ENCODE results near the gene PHLDA3.
A peak's percentile ranks its signal among the peaks of the same experiment; 100 is the strongest.

The PHLDA3 gene

DNA sequence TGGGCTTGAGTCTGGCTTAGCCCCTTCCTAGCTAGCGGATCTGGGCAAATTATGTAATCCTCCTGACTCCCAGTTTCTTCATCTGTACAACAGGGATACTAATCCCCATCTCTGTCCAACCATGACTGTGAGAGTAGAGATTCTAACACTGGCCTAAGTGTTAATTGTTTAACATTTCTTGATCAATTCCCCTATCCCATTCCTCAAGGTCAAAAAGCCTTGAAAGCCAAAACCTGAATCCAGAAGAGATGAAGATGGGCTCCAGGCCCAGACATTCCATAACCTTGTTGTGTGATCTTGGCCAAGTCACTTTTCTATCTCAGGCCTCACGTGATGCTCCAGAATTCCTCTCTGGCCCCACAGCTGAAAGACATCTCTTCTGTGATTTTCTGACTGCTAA lies 18.8 kb upstream of the PHLDA3 start:
- no peak overlapping the region for H3K4me3 ChIP-seq (ENCODE audit: control insufficient read depth, low read depth, low read length)
- TF ChIP-seq, protein P1, sequence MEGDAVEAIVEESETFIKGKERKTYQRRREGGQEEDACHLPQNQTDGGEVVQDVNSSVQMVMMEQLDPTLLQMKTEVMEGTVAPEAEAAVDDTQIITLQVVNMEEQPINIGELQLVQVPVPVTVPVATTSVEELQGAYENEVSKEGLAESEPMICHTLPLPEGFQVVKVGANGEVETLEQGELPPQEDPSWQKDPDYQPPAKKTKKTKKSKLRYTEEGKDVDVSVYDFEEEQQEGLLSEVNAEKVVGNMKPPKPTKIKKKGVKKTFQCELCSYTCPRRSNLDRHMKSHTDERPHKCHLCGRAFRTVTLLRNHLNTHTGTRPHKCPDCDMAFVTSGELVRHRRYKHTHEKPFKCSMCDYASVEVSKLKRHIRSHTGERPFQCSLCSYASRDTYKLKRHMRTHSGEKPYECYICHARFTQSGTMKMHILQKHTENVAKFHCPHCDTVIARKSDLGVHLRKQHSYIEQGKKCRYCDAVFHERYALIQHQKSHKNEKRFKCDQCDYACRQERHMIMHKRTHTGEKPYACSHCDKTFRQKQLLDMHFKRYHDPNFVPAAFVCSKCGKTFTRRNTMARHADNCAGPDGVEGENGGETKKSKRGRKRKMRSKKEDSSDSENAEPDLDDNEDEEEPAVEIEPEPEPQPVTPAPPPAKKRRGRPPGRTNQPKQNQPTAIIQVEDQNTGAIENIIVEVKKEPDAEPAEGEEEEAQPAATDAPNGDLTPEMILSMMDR (IDR thresholded peaks at IDR 0.05; ENCODE audit: control insufficient read depth, insufficient read depth, low read depth, low read length, missing control alignments): no peak

DNA sequence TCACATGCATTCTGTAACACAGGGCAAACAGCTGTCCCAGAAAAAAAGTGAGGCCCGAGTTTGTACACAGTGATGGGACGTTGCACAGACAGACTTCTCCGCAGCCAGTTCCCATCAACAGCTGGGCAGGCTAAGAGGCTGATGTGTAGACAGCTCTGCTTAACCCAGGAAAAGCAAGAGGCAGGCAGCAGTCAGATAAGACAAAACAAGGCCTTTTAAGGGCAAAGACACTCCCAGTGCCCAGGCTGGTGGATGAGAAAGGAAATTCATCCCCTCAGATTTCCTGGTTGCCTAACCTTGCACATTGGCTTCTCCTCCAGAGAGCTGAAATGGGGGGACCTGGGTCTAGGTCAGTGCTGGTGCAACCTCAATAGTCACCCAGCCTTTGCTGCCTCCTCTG lies 17.2 kb upstream of the PHLDA3 start:
- TF ChIP-seq, protein P1 (IDR thresholded peaks at IDR 0.05; ENCODE audit: control insufficient read depth, insufficient read depth, low read depth, low read length, missing control alignments): no peak
- H3K4me3 ChIP-seq (ENCODE audit: control insufficient read depth, low read depth, low read length): no peak overlapping the region
- no peak for DNase-seq (ENCODE audit: low read depth)

More for the DNA sequence above, 18.8 kb upstream of the PHLDA3 start:
- no peak for DNase-seq (ENCODE audit: low read depth)

DNA sequence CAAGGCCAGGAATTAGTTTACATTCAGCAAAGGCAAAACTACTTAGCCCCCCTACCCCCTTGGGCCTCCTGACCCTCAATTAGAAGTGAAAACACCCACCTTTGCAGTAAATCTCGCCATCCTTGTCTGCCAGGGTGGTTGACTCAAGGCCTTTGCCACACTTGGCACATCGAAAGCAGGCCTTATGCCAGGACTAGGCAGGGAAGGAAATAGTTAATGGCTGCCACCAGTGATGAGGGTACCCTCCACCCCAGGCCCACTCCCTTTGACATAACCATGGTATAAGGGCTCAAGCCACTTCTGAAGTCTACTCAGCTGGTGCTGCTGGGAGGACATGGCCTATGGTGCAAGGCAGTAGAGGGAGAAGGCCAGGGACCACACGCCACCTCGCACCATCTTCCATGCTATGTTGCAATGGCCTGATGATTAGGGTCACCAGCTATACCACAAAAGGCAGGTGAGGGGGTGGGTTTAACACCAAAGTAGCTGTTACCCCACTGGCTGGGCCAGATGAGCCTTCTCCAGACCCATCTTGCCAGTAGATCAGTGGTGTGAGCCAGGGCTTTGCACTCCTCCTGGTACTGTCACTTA lies 16.3 kb upstream of the PHLDA3 start:
- TF ChIP-seq, protein P1 (IDR thresholded peaks at IDR 0.05; ENCODE audit: control insufficient read depth, insufficient read depth, low read depth, low read length, missing control alignments): no peak
- DNase-seq (ENCODE audit: low read depth): no peak
- H3K4me3 ChIP-seq (ENCODE audit: control insufficient read depth, low read depth, low read length): no peak overlapping the region

DNA sequence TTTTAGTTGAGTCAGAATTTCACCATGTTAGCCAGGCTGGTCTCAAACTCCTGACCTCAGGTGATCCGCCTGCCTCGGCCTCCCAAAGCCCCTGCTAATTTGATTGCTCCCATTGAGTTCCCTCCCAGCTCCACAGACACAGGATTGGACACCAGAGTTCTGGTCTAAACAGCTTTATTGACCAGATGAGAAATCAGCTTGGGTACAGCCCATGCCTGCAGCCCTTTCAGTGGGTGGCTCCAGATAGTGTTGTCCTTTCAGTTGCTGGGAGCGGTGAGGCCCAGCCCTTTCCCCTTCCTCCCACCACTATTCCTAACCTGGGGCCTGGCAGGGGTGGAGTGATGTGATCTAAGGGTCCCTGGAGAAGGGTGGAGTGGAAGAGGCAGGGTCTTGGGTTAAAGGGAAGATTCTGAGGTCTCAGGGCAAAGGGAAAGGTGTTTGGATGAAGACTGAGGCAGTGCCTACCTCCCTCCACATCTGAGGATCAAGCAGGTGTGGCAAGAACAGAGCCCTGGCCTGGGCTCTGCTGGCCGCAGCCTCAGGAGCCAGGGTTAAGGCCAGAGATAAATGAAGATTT lies 14.5 kb upstream of the PHLDA3 start:
- TF ChIP-seq, protein P1 (IDR thresholded peaks at IDR 0.05; ENCODE audit: control insufficient read depth, insufficient read depth, low read depth, low read length, missing control alignments): no peak
- H3K4me3 ChIP-seq (ENCODE audit: control insufficient read depth, low read depth, low read length): no peak overlapping the region
- no peak for DNase-seq (ENCODE audit: low read depth)

DNA sequence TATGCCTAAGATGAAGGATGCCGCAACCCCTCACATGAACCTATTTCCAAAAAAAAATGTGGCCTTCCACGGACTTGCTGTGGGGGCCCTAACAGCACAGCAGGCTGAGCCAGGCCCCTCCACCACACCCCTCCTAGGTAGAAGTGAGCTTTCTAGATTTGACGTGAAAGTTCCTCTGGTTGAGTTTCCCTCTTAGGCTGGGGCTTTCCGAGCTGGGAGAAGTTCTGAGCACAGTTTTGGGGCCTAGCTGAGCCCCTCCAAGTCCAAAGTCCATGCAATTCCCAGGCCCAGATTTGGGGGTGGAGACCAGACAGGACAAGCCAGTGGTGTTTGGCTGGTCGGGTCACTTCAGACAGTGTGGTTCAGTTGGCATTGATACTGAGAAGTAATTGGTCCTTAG lies 13.8 kb upstream of the PHLDA3 start:
- no peak overlapping the region for H3K4me3 ChIP-seq (ENCODE audit: control insufficient read depth, low read depth, low read length)
- TF ChIP-seq, protein P1 (IDR thresholded peaks at IDR 0.05; ENCODE audit: control insufficient read depth, insufficient read depth, low read depth, low read length, missing control alignments): no peak
- DNase-seq (ENCODE audit: low read depth): no peak

DNA sequence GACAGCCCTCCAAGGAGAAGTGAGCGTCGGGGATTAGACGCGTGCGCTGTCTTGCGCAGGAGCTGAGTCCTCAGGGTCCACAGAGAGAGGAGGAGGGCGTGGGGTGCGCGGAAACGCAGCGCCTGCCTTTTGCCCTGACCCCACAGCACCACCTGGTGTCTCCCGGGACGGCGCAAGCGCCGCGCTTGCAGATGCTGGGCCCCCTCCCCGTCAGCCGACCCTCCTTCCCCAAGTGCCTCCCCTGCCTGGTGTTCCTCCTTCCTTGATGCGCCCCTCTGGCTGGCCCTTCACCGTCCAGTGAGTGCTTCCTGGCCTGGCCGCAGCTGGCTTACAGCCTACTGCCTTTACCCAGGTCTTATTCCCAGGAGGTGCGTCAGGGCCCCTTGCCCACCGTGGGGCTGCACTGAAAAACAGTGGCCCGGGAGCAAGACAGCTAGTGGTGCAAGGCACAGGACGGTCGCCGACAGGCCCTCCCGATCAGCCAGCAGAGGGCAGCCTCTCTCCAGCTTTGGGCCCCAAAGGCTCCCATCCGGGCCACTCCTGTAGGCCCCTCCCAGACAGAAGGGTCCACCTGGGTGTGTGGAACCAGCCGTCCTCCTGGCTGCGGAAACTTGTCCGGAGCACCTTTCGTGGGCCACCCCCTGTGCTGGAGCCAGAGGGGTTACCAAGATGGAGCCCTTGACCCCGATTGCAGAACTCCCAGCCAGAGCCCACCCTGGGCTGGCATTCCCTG lies 12.9 kb upstream of the PHLDA3 start:
- H3K4me3 ChIP-seq (ENCODE audit: control insufficient read depth, low read depth, low read length): no peak overlapping the region
- TF ChIP-seq, protein P1 (IDR thresholded peaks at IDR 0.05; ENCODE audit: control insufficient read depth, insufficient read depth, low read depth, low read length, missing control alignments): peak; percentile 95
- no peak for DNase-seq (ENCODE audit: low read depth)
